Ovary (tissue), 9 donors: Measurements from ENCODE around the gene GP1BA. TPM values are rescaled to one million over a fixed set of nuclear protein-coding genes. Genes with fewer than 3 reads are reported as not detected.

ENCODE experiments used
- DNase-seq, 5 donors: peaks; one replicate each; pipeline ENCODE4 v3.0.0-alpha.2; 2019 to 2020
- H3K27ac ChIP-seq, 2 donors: fragments of 200-600 bp; one replicate each; pipeline versions ENCODE4 v1.5.1 to v1.8.0; 2019 to 2022
- H3K27me3 ChIP-seq: fragments of 200-600 bp; one replicate; pipeline ENCODE4 v1.8.0; 2022
- H3K36me3 ChIP-seq: fragments of 200-600 bp; sonication (generic); one replicate; pipeline ENCODE4 v1.5.1; 2019
- H3K4me1 ChIP-seq: one replicate; pipeline ENCODE4 v1.8.1; 2013; ENCODE audit warnings: mild to moderate bottlenecking, moderate library complexity; ENCODE audit not compliant: insufficient read depth
- H3K4me3 ChIP-seq: fragments of 200-600 bp; sonication (generic); one replicate; pipeline ENCODE4 v1.5.1; 2017
- H3K9me3 ChIP-seq, 2 donors: fragments of 200-600 bp in 1 of 2; sonication (generic) in 1 of 2; one replicate each; pipeline versions ENCODE4 v1.5.1 to v1.8.1; 2013 to 2019; ENCODE audit warnings: mild to moderate bottlenecking in 1 of 2, moderate library complexity in 1 of 2
- CTCF ChIP-seq, 3 donors: fragments of 450-650 bp in 2 of 3; fragments of 200-600 bp in 1 of 3; IDR thresholded peaks; one replicate each; pipeline versions ENCODE4 v1.5.1 to v1.8.0; 2016 to 2022; ENCODE audit warnings: antibody characterized with exemption in 3 of 3, mild to moderate bottlenecking in 1 of 3
- EP300 ChIP-seq: sonication (generic); formaldehyde crosslinking; IDR thresholded peaks from one replicate; pipeline ENCODE4 v1.6.1; 2017; ENCODE audit warnings: antibody characterized with exemption
- POLR2A ChIP-seq: fragments of 450-650 bp; IDR thresholded peaks from one replicate; pipeline ENCODE4 v1.6.1; 2017; ENCODE audit warnings: antibody characterized with exemption, mild to moderate bottlenecking, moderate library complexity
- WGBS, 3 donors: extraction: QIAGEN DNeasy Blood & Tissue Kit in 1 of 3; methylation state at CpG; one replicate each; pipeline versions ENCODE4 v1.1.5 to v1.1.7; 2013 to 2017; 5-methylcytosine and 5-hydroxymethylcytosine counted together
- intact Hi-C, 4 donors: fragments of 100-400 bp; cut with DNase I; formaldehyde crosslinking; loops; one replicate each; pipeline versions ENCODE4 v1.11.0 to v1.15.1; 2022 to 2023
- polyA plus RNA-seq, 2 donors: library from polyadenylated mRNA; stranded (reverse); fragments of 200-250 nt in 1 of 2; fragments of 350-450 nt in 1 of 2; fragmentation: Illumina TruSeq in 1 of 2; extraction: RNeasy Lipid Tissue Mini Kit (QIAGEN cat#74804) in 1 of 2; gene quantifications; one replicate each; pipeline ENCODE4 v1.2.3, GENCODE V29; 2013 to 2014
- total RNA-seq, 7 donors: library from RNA; depleted of rRNA in 2 of 7; stranded (reverse); fragments of >200 nt in 2 of 7; fragmentation: NEBNext Ultra II Directional in 3 of 7; extraction: Animal tissue kit (Norgen Biotek cat#: 25700) in 3 of 7; gene quantifications; one replicate each; pipeline versions ENCODE4 v1.1.0 to v1.2.4, GENCODE V29; 2016 to 2023
- donor health status: DM: no; HTN: no; CAD: no; lungs with moderate emphysema.
- donor health status: DM: no; HTN: no; CAD: no.
- donor health status: Bipolar disorder and iron deficiency.
- donor health status: DM: yes; HTN: yes; CAD: no.
- donor health status: DM: no; HTN: no; CAD: no.
- donor health status: DM: yes; HTN: yes; CAD: no.

GP1BA gene
- total and polyA plus RNA-seq, 9 donors, result 0.04 to 0.10 TPM; not detected in 7

- intact Hi-C loops, result no loop called here
- peak overlapping the region; percentile 100 for H3K4me3 ChIP-seq
- peak; percentile 59 to 76 (median 74) for DNase-seq
- no peaks in the 10 kb centered on the region for H3K9me3 ChIP-seq
- H3K4me1 ChIP-seq, result peaks cover 2% of the 10 kb centered on the region
- no peaks in the 10 kb centered on the region for H3K36me3 ChIP-seq
- no peaks in the 10 kb centered on the region for H3K27me3 ChIP-seq
- 15 to 21% (median 17%) methylated on average over 28 to 52 of the region's 52 CpGs for WGBS, 3 donors
- peak overlapping the region; percentile 82 to 96 for H3K27ac ChIP-seq
- no peak for TF ChIP-seq CTCF (IDR thresholded peaks at IDR 0.05)
- no peak for TF ChIP-seq EP300
- no peak for TF ChIP-seq POLR2A
Measured at GRCh38 chr17:4950075-4950745, 18.1 kb downstream of the GP1BA start.

- peak in 4 of 5 donors; percentile 58 to 72 (median 62) for DNase-seq
- no peaks in the 10 kb centered on the region for H3K27me3 ChIP-seq
- TF ChIP-seq POLR2A (no peak), CTCF (IDR thresholded peaks at IDR 0.05) (no peak), EP300 (no peak)
- no peaks in the 10 kb centered on the region for H3K9me3 ChIP-seq
- H3K27ac ChIP-seq, result peak within 1 kb of the TSS; percentile 82 to 96
- 48 to 61% (median 60%) methylated on average over 7 of the region's 7 CpGs for WGBS, 3 donors
- H3K4me1 ChIP-seq, result no peaks in the 10 kb centered on the region
- H3K36me3 ChIP-seq, result no peaks in the 10 kb centered on the region
- H3K4me3 ChIP-seq, result peak within 1 kb of the TSS; percentile 100
- intact Hi-C loops, result no loop called here
Measured at GRCh38 chr17:4950746-4951204, 18.7 kb downstream of the GP1BA start, which contains the start of gene ENO3. Gene ENO3, plus strand, starts transcription at chr17:4951119. Its CDS starts 711 bp downstream, at chr17:4951830.

GRCh38 chr17:4951486-4951885 is 19.4 kb downstream of the GP1BA start:
- Histone ChIP-seq H3K4me3 (no peak overlapping the region), H3K27ac (no peak overlapping the region), H3K27me3 (no peaks in the 10 kb centered on the region), H3K36me3 (no peaks in the 10 kb centered on the region), H3K9me3 (no peaks in the 10 kb centered on the region), H3K4me1 (no peaks in the 10 kb centered on the region)
- WGBS, 3 donors, result 78 to 85% (median 81%) methylated on average over 3 of the region's 3 CpGs
- intact Hi-C loops, result no loop called here
- TF ChIP-seq CTCF (IDR thresholded peaks at IDR 0.05), result no peak
- TF ChIP-seq EP300, result no peak
- TF ChIP-seq POLR2A, result no peak
- DNase-seq, result no peak

- Histone ChIP-seq H3K4me3 (no peak overlapping the region), H3K27ac (no peak overlapping the region), H3K36me3 (no peaks in the 10 kb centered on the region), H3K27me3 (no peaks in the 10 kb centered on the region), H3K4me1 (no peaks in the 10 kb centered on the region), H3K9me3 (no peaks in the 10 kb centered on the region)
- no peak for DNase-seq
- intact Hi-C loops, result no loop called here
- no peak for TF ChIP-seq POLR2A
- no peak for TF ChIP-seq EP300
- no peak for TF ChIP-seq CTCF (IDR thresholded peaks at IDR 0.05)
- WGBS, 3 donors, result 67 to 72% (median 70%) methylated on average over 14 of the region's 14 CpGs
Measured at GRCh38 chr17:4953451-4953961, 21.4 kb downstream of the GP1BA start.
